Measurements from ENCODE around the gene FHIT.

Gene FHIT

DNA sequence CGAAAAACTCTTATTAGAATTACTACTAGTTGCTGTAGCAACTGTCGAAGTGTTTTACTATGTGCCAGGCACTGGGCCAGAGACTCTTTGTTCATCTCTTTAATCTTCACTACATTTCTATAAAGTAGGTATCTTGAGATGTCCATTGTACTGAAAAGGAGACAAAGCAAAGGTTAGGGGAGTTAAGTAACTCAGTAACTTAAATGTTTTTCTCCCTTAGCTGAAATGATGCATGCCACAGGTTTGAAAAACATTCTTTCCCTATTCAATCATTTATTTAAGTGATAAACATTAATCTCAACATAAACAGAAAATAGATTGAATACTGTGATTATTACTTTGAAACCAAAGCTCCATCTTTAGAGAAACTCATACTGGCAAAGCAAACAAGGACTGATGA, 776.2 kb downstream of the FHIT start:
- DNase-seq (ENCODE audit: low read depth) = no peak

DNA sequence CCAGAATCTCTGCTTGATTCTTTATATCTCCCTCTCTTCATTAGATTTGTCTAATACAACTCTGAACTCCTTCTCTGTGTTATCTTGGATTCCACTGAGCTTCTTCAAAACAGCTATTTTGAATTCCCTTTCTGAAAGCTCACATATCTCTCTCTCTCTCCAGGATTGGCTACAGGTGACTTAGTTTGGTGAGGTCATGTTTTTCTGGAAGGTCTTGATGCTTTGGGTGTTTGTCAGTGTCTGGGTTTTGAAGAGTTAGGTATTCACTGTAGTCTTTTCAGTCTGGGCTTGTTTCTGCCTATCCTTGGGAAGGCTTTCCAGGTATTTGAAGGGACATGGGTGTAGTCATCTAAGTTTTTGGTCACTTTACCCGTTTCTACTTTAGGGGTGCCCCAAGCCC, 781.8 kb downstream of the FHIT start:
- no peak for DNase-seq (ENCODE audit: low read depth)

DNA sequence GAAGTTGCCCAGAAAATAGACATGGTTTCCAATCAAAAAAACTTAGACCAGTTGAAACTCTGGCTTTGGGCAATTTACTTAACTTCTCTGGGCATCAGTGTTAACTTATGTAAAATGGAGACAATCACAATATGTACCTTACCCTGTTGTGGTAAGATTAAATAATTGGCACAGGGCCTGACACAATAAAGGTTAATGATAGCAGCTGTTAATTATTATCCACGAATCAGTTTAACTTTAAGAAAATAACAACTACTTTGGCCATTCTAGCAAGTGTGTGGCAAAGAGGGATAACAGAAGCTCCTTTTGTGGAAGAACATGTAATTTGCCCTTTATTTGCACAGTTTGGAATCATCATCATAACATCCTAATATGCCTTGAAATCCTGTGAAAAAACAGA, 787.6 kb downstream of the FHIT start:
- DNase-seq (ENCODE audit: low read depth) = no peak

DNA sequence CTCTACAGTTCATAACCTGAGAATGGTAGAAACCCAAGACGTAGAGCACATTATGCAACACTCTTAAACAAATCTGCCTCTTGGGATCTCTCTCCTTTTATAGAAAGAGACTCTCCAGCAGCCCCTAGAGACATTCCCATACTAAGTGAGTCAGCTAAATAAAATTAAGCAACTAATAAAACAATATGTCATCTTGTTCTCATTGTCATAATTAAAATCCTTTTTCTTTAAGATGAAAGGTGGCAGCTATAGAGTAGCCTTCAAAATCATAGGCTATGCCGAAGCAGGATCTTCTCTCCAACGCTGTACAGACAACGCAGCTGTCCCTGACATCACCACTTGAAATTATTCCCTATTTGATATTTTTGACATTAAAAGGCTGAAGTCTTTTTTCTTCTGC, 790.0 kb downstream of the FHIT start:
- no peak for DNase-seq (ENCODE audit: low read depth)

DNA sequence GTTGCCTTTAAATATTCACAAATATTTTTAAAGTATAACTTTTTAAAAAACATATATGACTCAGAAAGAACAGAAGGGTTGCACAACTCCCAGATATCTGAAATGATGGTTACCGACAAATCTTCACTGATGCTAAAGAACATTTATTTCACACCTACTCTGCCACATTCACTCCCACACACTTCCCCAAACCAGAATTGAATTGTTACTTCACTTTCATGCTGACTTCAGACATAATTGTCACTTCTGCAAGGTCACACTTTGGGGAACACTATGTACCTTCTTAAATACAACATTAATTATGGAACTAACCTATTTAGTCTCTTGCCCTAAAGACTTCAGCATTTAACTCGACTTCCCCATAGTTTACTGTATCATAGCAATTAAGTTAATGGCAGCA, 795.1 kb downstream of the FHIT start:
- no peak for DNase-seq (ENCODE audit: low read depth)

DNA sequence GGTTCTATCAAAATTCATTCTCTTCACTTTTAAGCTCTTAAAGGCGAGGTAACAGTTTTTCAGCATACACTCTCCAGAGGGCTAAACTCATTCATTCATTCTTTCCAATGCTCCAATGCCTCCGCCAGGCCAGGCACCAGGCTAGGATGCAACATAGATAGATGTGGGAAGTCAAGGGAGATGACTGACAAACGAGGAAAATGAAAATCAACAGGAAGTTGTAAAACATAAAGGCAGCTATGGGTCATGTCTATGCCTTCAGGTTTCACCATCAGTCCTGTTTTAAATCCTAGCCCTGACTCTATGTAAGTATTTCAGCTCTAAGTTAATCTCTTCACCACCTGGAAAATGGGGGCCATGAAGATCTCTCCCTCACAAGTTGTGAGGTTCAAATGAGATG, 797.9 kb downstream of the FHIT start:
- no peak for DNase-seq (ENCODE audit: low read depth)

DNA sequence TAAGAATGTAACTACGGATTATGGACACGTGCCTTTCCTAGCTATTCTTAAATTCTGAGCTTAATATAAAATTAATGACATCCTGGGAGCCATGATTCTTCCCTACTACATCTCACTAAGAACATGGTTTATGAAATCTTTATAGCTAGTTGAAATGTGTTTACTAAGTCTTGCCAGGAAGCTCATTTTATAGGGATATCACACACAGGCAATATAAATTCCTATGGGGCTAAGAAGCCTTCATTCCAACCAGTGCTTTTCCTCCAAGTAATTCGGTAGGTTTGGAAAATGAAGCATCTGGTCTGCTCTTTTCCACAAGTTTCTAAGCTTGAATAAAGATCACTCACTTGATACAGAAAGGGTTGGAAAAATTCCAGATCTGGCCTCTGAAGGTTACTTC, 802.6 kb downstream of the FHIT start:
- no peak for DNase-seq (ENCODE audit: low read depth)

DNA sequence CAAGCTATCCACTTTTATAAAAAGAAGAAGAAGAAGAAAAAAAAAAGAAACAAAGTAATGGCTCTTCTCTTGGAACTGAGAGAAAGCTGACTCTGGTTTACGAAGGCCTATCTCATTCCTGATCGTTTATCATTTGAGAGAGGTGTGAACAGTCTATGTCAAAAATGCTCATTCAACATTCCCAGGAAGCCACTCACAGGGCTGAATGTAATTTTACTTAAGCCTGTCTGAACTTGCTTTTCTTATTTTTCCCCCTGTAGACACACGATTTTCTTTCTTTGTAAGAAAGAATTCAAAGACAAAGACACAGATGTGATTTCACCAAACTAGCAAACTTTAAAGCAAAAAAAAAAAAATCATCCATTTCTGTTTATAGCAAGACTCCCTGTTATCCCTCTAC, 805.8 kb downstream of the FHIT start:
- DNase-seq (ENCODE audit: low read depth) = no peak

DNA sequence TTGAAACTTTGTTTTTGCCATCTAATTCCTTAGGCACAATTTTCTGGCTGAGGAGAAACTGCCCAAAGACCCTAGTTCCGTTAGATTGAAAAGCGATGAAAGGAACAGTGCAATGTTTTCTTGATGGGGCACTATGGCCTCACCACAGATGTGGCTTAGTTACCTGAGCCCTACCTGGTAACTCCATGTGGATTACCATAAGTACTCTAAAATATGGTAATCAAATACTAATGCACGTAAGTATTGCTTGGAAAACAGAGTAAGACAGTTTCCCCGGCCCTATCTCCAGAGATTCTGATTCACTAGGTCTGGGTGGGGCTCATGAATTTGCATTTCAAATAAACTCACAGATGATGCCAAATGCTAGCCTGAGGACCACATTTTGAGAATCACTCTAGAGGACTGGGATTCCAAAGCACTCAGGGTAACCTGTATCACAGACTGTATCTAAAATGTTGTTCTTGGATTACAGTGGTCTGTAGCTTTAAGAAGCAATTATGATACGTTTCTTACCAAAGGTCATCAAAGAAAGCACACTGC, 806.3 kb downstream of the FHIT start:
- no peak for DNase-seq (ENCODE audit: low read depth)

DNA sequence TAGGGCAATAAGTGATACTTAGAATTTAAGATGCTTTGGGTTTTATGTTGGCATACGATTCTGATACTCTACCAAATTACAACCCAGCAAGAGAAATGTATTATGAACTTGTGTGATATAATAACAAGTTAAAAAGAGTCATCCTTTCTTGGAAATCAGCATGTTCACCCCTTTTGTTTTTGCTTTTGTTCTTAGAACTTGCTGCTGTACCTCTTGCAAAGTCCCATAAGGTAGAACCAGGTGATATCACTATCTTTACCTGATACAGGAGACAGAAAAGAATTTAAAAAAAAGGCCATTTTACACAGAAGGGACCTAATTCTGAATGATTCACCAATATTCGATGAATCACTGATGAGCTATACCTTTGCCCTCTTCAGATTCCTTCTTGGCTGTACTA, 810.4 kb downstream of the FHIT start:
- no peak for DNase-seq (ENCODE audit: low read depth)

DNA sequence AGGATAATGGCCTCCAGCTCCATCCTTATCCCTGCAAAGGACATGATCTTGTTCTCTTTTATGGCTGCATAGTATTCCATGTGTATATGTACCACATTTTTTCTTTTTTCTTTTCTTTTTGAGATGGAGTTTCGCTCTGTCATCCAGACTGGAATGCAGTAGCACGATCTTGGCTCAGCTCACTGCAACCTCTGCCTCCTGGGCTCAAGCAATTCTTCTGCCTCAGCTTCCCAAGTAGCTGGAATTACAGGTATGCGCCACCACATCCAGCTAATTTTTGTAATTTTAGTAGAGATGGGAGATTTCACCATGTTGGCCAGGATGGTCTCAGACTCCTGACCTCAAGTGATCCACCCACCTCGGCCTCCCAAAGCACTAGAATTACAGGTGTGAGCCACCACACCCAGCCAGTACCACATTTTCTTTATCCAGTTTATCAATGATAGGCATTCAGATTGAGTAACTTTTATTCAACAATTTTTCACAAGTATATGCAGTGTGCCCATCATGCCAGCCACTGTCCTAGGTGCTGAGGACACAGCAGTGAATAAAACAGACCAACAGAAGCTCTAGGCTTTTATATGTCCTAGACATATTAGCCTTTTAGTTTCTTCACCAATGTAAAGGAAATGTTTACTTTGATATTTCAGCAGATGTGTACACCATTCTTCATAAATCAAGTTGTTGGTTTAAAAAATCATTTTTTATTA, 815.2 kb downstream of the FHIT start:
- DNase-seq (ENCODE audit: low read depth) = no peak

DNA sequence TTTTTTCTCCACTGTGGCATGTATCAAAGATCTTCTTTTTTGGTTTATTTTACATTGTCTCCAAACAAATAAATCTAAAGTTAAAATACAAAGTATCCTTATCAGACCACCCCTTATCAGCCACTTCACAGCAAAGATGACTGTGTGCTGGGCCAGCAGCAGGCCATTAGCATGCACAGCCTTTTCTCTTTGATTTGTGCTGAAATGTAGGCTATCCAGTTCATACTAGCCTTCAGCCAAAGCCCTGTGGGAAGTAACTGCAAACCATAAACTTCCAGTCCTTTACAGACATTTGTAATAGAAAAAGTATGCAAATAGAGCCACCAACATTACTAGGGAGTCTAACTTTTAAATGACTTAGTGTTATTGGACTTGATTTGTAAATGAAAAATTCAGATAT, 816.3 kb downstream of the FHIT start:
- DNase-seq (ENCODE audit: low read depth) = no peak

DNA sequence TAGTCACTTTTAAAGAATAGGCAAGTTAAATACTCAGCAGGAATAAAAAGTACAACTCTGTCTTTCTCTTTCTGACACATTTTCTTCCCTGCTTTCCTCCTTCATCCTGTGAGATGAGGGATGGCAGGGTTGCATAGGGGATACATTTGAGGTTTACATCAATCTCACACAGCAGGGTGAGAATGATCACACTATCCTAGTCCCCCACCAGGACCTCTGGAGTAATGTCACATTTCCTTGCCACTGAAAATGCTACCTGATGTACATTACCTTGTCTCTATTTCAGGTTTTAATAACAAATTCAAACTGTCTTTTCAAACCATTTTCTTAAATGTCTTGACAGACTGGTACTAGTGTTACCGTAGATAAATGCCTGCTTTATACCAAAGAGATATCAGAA, 816.9 kb downstream of the FHIT start:
- DNase-seq (ENCODE audit: low read depth) = no peak

DNA sequence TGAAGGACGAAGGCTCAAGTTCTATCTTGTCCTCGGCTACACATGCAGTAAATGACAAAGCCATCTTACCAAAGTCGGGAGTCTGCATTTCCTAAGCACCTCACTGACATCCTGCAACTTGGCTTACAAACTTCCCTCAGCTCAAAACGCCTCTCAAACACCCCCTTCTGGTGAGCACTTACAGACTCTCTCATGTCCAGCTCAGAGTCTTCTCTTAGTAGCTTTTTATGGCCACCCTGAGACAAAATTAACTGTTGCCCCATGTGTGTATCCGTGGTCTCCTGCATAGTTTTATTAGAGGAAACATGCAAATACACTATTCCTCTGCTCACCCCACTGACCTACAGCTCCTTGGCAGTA, 819.7 kb downstream of the FHIT start:
- no peak for DNase-seq (ENCODE audit: low read depth)

DNA sequence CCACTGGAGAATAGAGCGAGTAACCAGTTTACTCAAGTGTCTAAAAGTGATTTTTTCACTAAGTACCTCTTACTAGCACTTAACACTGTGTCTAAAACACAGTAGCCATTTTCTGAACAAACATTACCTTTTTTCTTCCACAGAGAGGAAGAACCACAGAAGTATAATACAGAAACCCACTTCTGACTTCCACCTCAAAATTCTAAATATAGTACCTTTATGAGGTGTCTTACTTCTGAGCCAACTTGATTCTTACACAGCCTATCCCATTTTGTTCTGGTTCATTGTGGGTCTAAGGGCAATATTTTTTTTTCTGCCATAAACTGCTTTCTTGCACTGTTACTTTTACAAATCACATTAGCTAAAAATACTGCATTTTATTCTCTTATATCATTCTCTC, 821.0 kb downstream of the FHIT start:
- DNase-seq (ENCODE audit: low read depth) = no peak

DNA sequence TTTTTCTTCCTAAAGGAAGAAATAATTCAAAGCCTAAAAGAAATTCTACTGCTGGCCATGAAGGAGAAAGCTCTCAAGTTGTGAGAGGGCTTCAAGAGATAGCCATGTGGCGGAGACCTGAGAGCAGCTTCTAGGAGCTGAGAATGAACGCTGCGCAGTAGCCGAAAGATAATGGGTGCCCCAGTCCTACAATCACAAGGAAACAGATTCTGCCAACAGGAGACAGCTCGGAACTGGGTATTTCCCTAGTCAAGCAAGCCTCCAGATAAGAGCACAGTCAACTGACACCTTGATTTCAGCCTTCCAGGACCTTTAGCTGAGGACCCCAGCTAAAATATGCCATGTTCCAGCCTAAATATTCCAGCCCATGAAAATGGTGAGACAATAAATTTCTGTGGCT, 824.1 kb downstream of the FHIT start:
- DNase-seq (ENCODE audit: low read depth) = no peak

DNA sequence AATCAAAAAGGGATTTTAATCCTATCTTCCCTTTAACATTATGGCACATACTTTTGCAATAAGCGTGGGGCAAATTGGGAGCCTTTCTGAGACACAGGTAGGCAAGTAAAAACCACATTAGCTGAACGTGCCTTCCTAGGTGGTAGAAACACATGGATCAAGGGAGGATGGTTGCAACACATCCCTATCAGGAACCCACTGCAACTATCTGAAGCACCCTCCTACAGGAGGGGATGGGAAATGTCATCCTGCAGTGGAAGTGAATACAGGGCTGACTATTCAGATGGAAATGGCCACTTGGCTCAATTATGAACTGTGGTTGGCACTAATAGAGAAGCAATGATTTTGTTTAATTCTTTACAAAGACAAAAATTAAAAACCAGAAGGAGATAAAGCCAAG, 826.3 kb downstream of the FHIT start:
- no peak for DNase-seq (ENCODE audit: low read depth)

DNA sequence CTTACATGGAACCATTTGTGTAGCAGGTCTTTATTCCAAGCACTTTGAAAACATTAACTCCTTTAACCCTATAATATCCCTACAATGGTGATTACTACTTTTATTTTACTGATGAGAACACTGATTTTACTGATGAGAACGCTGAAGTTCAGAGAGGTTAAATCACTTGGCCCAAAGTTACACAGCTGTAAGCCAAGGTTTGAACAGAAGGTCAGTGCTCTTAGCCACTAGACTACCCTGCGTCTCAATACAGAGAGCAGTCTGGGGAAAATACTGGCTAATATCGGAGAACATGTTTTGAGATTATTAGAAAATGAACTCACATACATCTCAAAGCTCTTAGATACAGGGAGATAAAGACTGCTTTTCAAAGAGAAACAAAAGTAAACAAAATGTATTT, 827.2 kb downstream of the FHIT start:
- no peak for DNase-seq (ENCODE audit: low read depth)

DNA sequence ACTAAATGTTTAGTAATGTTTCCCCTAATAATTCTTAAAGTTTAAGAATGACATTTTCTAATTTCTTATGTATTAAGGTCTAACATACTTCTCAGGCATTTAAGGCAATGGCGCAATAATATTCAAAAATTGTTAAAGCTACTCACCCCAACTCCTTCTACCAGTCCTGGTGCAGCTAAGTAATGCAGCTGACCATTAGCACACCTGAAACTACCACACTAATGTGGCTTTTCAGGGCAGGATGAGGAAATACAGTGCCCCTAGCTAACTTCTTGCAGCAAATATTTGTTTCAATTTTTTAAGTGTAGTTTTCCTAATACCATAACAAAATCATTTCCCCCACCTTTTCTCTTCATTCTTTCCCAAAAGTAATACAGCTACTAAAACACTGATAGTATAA, 827.7 kb downstream of the FHIT start:
- DNase-seq (ENCODE audit: low read depth) = no peak

DNA sequence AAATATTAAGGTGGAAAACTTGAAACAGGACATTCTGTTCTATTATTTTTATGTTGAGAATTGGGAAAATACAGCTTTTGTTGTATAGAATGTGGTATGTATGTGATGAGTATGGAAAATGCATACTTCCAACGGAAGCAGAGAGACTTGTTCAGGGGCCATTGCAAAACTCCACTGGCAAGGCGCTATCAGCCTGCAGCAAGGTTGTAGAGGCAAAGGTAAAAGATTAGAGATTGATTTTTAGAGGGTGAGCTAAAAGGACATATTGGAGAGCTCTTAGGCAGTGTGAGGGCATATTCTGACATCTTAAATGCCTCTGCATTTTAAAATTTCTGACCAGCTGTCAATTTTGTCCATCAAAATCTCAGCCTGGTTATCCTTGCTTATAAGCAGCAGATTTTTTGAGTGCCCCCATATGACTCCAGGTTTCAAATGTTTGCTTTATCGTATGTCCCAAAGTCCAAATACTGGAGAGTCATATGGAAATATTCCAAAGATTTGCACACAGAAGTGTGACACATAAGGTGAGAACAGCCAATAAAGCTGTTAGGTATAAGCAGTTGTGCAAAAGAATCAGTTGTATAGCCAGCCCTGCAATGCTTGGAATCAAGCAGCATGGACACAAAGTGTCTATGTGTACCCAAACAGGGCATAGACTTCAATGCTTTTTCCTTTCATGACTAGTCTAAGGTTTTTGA, 829.4 kb downstream of the FHIT start:
- DNase-seq (ENCODE audit: low read depth) = no peak

DNA sequence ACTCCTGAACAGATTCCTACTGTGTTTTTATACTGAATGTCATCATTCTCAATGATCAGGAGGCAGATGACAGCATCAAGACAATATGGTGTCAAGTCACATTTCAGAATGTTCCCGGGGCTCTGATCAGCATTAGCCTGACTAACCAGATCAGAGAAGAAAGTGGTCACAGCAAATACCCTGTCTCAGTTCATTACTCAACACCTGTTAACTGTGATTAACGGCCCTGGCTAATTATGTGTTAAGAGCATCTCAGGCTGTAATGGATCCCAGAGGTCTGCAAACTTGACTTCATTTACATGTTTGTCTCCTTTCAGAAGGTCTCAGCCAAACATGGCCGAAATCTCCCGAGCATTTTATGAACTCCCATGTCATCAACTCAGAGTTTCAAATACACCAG, 833.7 kb downstream of the FHIT start:
- DNase-seq (ENCODE audit: low read depth) = no peak

DNA sequence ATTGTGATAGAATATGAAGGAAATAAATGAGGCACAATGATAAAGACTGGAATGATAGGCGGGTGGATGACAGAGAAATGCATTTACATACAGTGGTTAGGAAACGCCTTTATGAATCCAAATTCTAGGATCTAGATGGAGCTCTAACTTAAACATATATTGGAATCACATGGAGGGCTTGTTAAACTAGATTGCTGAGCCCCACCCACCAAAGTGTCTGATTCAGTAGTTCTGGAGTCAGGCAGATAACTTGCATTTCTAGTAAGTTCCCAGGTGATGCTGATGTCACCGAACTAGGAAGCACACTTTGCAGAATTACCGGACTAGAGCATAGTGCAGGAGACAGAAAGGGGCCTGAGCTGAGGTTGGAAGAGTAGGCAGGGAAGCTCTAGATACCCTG, 837.2 kb downstream of the FHIT start:
- DNase-seq (ENCODE audit: low read depth) = no peak

DNA sequence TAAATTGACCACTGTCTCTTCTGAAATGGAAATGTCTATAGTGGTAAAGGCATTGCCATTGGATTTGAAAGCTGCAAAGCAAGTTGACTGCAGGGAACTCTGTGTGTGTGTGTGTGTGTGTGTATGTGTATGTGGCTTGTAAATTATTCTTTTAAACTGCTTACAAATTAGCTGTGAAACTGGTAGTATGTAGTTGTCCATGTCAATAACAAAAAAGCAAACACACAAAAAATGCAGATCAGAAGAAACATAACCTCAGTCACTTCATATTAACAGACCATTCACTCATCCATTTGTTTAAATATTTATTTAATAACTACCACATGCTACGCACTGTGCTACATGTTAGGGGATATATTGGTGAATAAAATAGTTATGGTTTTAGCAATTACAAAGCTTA, 837.7 kb downstream of the FHIT start:
- DNase-seq (ENCODE audit: low read depth) = no peak

DNA sequence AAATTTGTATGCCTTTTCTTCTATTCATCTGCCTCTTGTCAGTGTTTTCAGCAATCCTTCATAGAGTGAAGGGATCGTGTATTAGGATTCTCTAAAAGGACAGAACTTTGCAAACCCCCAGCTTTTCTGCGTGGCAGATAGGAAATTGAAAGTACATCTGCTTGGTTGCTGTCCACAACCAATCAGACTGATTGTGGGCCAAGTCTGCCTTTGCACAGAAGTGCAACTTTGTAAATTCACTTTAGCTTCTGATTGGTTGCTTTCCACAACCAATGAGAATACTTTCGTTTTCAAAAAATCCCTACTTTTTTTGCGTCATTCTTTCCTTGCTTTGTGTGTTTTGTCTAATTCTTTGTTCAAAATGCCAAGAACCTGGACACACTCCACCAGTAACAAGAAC, 847.4 kb downstream of the FHIT start:
- DNase-seq (ENCODE audit: low read depth) = no peak

Data from HS-27A (cell line).